Mesenchymal stem cell (in vitro differentiated cells and primary cell): ENCODE results near the gene SAMD11.

Experiments used
- DNase-seq: peaks from one replicate; pipeline ENCODE4 v3.0.0-alpha.2; 2013
- H2AFZ ChIP-seq: one replicate; pipeline ENCODE4 v1.6.1; 2013; ENCODE audit warnings: low read depth, mild to moderate bottlenecking, control low read depth, inconsistent platforms, low read length, moderate library complexity
- H2AK5ac ChIP-seq: 2 replicates; pipeline ENCODE4 v1.6.1; 2013; ENCODE audit warnings: low read length, moderate library complexity, mild to moderate bottlenecking, inconsistent platforms; ENCODE audit not compliant: severe bottlenecking
- H2BK120ac ChIP-seq: one replicate; pipeline ENCODE4 v1.6.1; 2013; ENCODE audit warnings: low read depth, mild to moderate bottlenecking, inconsistent platforms, low read length, moderate library complexity
- H2BK12ac ChIP-seq, 2 experiments: one replicate each; pipeline ENCODE4 v1.6.1; 2013; ENCODE audit warnings: inconsistent platforms in 2 of 2, low read length in 2 of 2, mild to moderate bottlenecking in 2 of 2, moderate library complexity in 2 of 2, control low read depth in 1 of 2
- H2BK15ac ChIP-seq: one replicate; pipeline ENCODE4 v1.6.1; 2013; ENCODE audit warnings: mild to moderate bottlenecking, low read depth, inconsistent platforms; ENCODE audit not compliant: poor library complexity, severe bottlenecking
- H2BK5ac ChIP-seq: 2 replicates; pipeline ENCODE4 v1.6.1; 2013; ENCODE audit warnings: low read depth, mild to moderate bottlenecking, low read length, control low read depth, inconsistent platforms; ENCODE audit not compliant: poor library complexity, severe bottlenecking
- H3K14ac ChIP-seq, 2 experiments: one replicate each; pipeline ENCODE4 v1.6.1; 2013; ENCODE audit warnings: inconsistent platforms in 2 of 2, low read length in 2 of 2, control low read depth in 1 of 2, mild to moderate bottlenecking in 1 of 2, moderate library complexity in 1 of 2
- H3K18ac ChIP-seq, 2 experiments: one replicate each; pipeline ENCODE4 v1.6.1; 2013; ENCODE audit warnings: inconsistent platforms in 2 of 2, low read length in 2 of 2, control low read depth in 1 of 2, low read depth in 1 of 2, mild to moderate bottlenecking in 1 of 2
- H3K23ac ChIP-seq, 2 experiments: one replicate each; pipeline ENCODE4 v1.6.1; 2013; ENCODE audit warnings: inconsistent platforms in 2 of 2, low read length in 2 of 2, mild to moderate bottlenecking in 2 of 2, moderate library complexity in 2 of 2, control low read depth in 1 of 2
- H3K27ac ChIP-seq: 2 replicates; pipeline ENCODE4 v1.5.1; 2013; ENCODE audit warnings: mild to moderate bottlenecking, moderate library complexity, low read length, control low read depth, inconsistent platforms; ENCODE audit not compliant: poor library complexity, severe bottlenecking
- H3K27me3 ChIP-seq, 2 experiments: 2 replicates each; pipeline versions ENCODE4 v1.6.1 to v1.7.0; 2013; ENCODE audit warnings: low read length in 2 of 2, mild to moderate bottlenecking in 2 of 2, moderate library complexity in 2 of 2, control low read depth in 1 of 2, inconsistent platforms in 1 of 2; ENCODE audit not compliant: control insufficient read depth in 1 of 2, insufficient read depth in 1 of 2
- H3K36me3 ChIP-seq, 2 experiments: 2 replicates each; pipeline versions ENCODE4 v1.6.1 to v1.7.0; 2013; ENCODE audit warnings: low read length in 2 of 2, control low read depth in 1 of 2, inconsistent platforms in 1 of 2, low read depth in 1 of 2, mild to moderate bottlenecking in 1 of 2; ENCODE audit not compliant: insufficient read depth in 2 of 2, control insufficient read depth in 1 of 2
- H3K4ac ChIP-seq, 2 experiments: one replicate each; pipeline ENCODE4 v1.6.1; 2013; ENCODE audit warnings: inconsistent platforms in 2 of 2, low read length in 2 of 2, mild to moderate bottlenecking in 2 of 2, moderate library complexity in 2 of 2, control low read depth in 1 of 2, low read depth in 1 of 2
- H3K4me1 ChIP-seq: 2 replicates; pipeline ENCODE4 v1.6.1; 2013; ENCODE audit warnings: low read depth, low read length, control low read depth; ENCODE audit not compliant: control insufficient read depth, insufficient read depth
- H3K4me2 ChIP-seq: 2 replicates; pipeline ENCODE4 v1.6.1; 2013; ENCODE audit warnings: low read length, mild to moderate bottlenecking, inconsistent platforms; ENCODE audit not compliant: poor library complexity, severe bottlenecking
- H3K4me3 ChIP-seq, 2 experiments: 2 replicates each; pipeline versions ENCODE4 v1.5.1 to v1.7.0; 2013; ENCODE audit warnings: low read length in 2 of 2, mild to moderate bottlenecking in 2 of 2, control low read depth in 1 of 2, low read depth in 1 of 2; ENCODE audit not compliant: insufficient read depth in 1 of 2
- H3K79me1 ChIP-seq: replicated peaks from 2 replicates; pipeline ENCODE4 v1.6.1; 2013; ENCODE audit warnings: mild to moderate bottlenecking, control low read depth, low read length, inconsistent platforms; ENCODE audit not compliant: poor library complexity, severe bottlenecking
- H3K9ac ChIP-seq: 2 replicates; pipeline ENCODE4 v1.7.0; 2013; ENCODE audit warnings: mild to moderate bottlenecking, low read length, moderate library complexity
- H3K9me3 ChIP-seq: 2 replicates; pipeline ENCODE4 v1.7.0; 2013; ENCODE audit warnings: mild to moderate bottlenecking, low read length; ENCODE audit not compliant: control insufficient read depth
- H4K8ac ChIP-seq: one replicate; pipeline ENCODE4 v1.6.1; 2013; ENCODE audit warnings: inconsistent platforms, mild to moderate bottlenecking, low read length, moderate library complexity
- H4K91ac ChIP-seq: one replicate; pipeline ENCODE4 v1.6.1; 2013; ENCODE audit warnings: mild to moderate bottlenecking, low read length, inconsistent platforms
- WGBS: methylation state at CpG from one replicate; pipeline ENCODE4 v1.1.7; 2013; ENCODE audit warnings: mixed read lengths; 5-methylcytosine and 5-hydroxymethylcytosine counted together

Gene SAMD11

DNA sequence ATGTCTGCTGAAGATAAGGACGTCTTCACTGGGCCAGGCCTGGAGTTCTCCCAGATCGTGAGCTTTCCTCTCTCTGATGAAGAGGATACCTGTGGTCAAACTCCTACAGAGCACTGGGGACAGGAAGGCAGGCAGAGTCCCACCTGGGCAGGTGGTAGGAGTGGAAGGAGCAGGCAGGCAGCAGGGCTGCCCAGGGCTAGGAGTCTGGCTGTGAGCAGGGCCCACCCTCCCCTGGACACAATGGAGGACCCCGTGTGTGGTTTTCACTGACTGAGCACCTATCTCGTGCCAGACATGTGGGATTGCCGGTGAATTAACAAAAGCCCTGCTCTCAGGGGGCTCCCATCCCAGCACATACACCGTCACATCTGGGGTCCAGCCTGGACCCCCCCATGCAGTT lies 4.9 kb upstream of the SAMD11 start:
- 69% methylated on average over 6 of the region's 6 CpGs for WGBS
- Histone ChIP-seq H3K4me1 (peaks cover 34% of the 10 kb centered on the region), H3K14ac (no peak overlapping the region), H3K18ac (no peak overlapping the region), H3K4me2 (no peak overlapping the region), H2AK5ac (no peak overlapping the region), H4K8ac (no peak overlapping the region), H2BK12ac (no peak overlapping the region), H2AFZ (no peak overlapping the region), H3K9ac (no peak overlapping the region), H3K27ac (no peak overlapping the region), H2BK15ac (no peak overlapping the region), H2BK120ac (no peak overlapping the region), H3K36me3 (no peaks in the 10 kb centered on the region), H3K9me3 (no peaks in the 10 kb centered on the region), H3K4me3 (no peak overlapping the region), H3K79me1 (no peaks in the 10 kb centered on the region), H3K23ac (no peak overlapping the region), H3K27me3 (peaks cover 84 to 94% of the 10 kb centered on the region in 2 experiments), H2BK5ac (no peak overlapping the region), H3K4ac (no peak overlapping the region), H4K91ac (no peak overlapping the region)
- no peak for DNase-seq

DNA sequence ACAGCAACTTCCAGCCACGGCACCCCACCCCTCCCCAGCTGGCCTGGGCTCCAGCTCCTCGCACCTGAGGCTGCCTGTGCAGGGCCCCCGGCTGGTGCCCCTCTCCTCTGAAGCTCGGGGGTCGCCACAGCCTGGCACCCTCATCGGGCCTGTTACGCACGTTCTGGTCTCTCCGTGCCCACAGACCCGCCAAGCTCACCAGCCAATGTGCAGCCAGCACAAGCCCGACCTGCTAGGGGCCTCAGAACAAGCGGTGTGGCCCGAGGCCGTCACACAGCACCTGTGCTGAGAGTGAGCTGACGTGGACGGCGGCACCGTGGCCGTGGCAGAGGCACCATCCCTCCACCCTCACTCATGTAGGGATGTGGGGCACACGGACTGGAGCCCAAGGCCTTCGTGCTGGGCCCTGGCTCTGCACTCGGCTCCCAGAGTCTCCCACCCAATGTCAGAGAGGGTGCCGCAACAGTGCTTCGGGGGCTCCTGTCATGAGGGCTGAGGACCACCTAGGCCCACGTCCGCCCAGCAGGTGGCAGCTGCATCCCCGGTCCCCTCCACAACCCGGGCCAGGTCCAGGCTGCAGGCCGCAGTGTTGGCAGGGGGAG lies 4.4 kb upstream of the SAMD11 start:
- Histone ChIP-seq H3K18ac (no peak overlapping the region), H2BK5ac (no peak overlapping the region), H3K27me3 (peaks cover 79 to 89% of the 10 kb centered on the region in 2 experiments), H3K14ac (no peak overlapping the region), H3K9me3 (no peaks in the 10 kb centered on the region), H3K4me1 (peaks cover 39% of the 10 kb centered on the region), H4K8ac (no peak overlapping the region), H3K4me2 (no peak overlapping the region), H4K91ac (no peak overlapping the region), H3K4me3 (no peak overlapping the region), H2AFZ (no peak overlapping the region), H3K4ac (no peak overlapping the region), H3K27ac (no peak overlapping the region), H3K79me1 (no peaks in the 10 kb centered on the region), H3K36me3 (no peaks in the 10 kb centered on the region), H2BK12ac (peak overlapping the region in 1 of 2 experiments; percentile 4), H2AK5ac (no peak overlapping the region), H2BK15ac (no peak overlapping the region), H3K23ac (no peak overlapping the region), H3K9ac (no peak overlapping the region), H2BK120ac (no peak overlapping the region)
- 90% methylated on average over 29 of the region's 29 CpGs for WGBS
- no peak for DNase-seq

DNA sequence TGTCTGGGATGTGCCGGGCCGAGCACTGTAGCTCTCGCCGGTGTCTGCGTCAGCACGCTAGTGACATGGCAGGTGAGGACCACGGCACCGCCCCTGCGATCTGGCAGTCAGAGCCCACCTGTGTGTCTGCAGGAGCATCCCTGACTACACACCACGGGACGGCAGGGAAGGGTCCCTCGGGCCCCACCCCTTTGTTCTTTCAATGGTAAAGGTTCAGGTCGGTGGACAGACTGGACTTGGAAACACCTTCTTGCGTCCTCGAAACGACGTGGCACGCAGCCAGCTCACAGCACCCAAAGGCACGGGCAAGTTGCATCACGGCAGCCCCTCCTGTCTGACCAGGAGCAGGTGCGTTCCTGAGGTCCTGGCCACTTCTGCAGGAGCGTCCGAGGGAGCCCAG lies 3.7 kb upstream of the SAMD11 start:
- no peak overlapping the region for H3K9ac ChIP-seq
- H2BK15ac ChIP-seq = no peak overlapping the region
- H3K4me1 ChIP-seq = peaks cover 46% of the 10 kb centered on the region
- H4K91ac ChIP-seq = no peak overlapping the region
- H3K9me3 ChIP-seq = no peaks in the 10 kb centered on the region
- no peaks in the 10 kb centered on the region for H3K79me1 ChIP-seq
- no peak overlapping the region for H2AK5ac ChIP-seq
- H3K27me3 ChIP-seq = peaks cover 76 to 84% of the 10 kb centered on the region in 2 experiments
- peak overlapping the region in 1 of 2 experiments; percentile 94 for H2BK12ac ChIP-seq
- no peak overlapping the region for H3K27ac ChIP-seq
- H3K36me3 ChIP-seq = no peaks in the 10 kb centered on the region
- no peak for DNase-seq
- H3K14ac ChIP-seq = no peak overlapping the region
- peak overlapping the region in 1 of 2 experiments; percentile 90 for H3K18ac ChIP-seq
- no peak overlapping the region for H3K4ac ChIP-seq
- H2AFZ ChIP-seq = no peak overlapping the region
- H3K4me3 ChIP-seq = no peak overlapping the region
- H4K8ac ChIP-seq = no peak overlapping the region
- no peak overlapping the region for H2BK120ac ChIP-seq
- 82% methylated on average over 23 of the region's 23 CpGs for WGBS
- H3K23ac ChIP-seq = no peak overlapping the region
- no peak overlapping the region for H2BK5ac ChIP-seq
- no peak overlapping the region for H3K4me2 ChIP-seq

DNA sequence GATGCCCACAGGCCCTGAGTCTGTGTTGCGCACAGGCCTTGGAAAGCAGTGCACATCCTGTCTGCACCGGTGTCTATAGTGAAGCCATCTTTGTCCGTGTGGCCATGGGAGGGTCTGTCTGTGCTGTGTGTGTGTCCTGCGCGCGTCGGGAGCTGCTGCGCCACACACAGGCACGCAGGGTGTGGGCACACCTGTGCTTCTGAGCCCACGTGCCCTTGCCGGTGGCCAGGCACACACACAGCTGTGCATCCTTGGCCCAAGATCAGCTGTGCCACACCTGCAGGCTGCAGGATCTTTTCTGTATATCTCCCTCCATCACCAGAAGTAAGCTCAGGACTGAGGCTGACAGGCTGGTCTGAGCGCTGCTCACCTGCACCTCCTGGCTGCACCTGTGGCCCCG lies 3.2 kb upstream of the SAMD11 start:
- Histone ChIP-seq H4K8ac (no peak overlapping the region), H4K91ac (no peak overlapping the region), H3K36me3 (peaks cover 0 to under 1% of the 10 kb centered on the region in 2 experiments), H3K9ac (no peak overlapping the region), H2BK120ac (no peak overlapping the region), H3K4me2 (peak overlapping the region; percentile 41), H2AFZ (no peak overlapping the region), H3K23ac (peak overlapping the region in 1 of 2 experiments; percentile 1), H3K4me3 (no peak overlapping the region), H3K9me3 (no peaks in the 10 kb centered on the region), H2BK12ac (peak overlapping the region in 1 of 2 experiments; percentile 94), H2BK5ac (no peak overlapping the region), H3K14ac (peak overlapping the region in 1 of 2 experiments; percentile 79), H2AK5ac (no peak overlapping the region), H3K27me3 (peaks cover 71 to 80% of the 10 kb centered on the region in 2 experiments), H3K4ac (no peak overlapping the region), H3K4me1 (peaks cover 50% of the 10 kb centered on the region), H3K18ac (peak overlapping the region in 1 of 2 experiments; percentile 90), H3K27ac (no peak overlapping the region), H3K79me1 (no peaks in the 10 kb centered on the region), H2BK15ac (no peak overlapping the region)
- DNase-seq = no peak
- WGBS = 55% methylated on average over 11 of the region's 13 CpGs
